Trophoblast cell (in vitro differentiated cells and primary cell): ENCODE measurements around the gene FBXW11.
"Not testable (repeated sequence)": the region's sequence is repeated elsewhere in the genome, so short reads cannot be mapped to it uniquely, and the experiment has no call there.

Source experiments
- DNase-seq, 2 donors: peaks; one replicate each; pipeline ENCODE4 v3.0.0-alpha.2; 2016
- H2AFZ ChIP-seq: 2 replicates; pipeline ENCODE4 v1.6.1; 2013; ENCODE audit warnings: low read length, moderate library complexity, mild to moderate bottlenecking; ENCODE audit not compliant: insufficient read depth, poor library complexity
- H2AK5ac ChIP-seq: 2 replicates; pipeline ENCODE4 v1.6.1; 2013; ENCODE audit warnings: mild to moderate bottlenecking, low read length
- H2BK120ac ChIP-seq: 2 replicates; pipeline ENCODE4 v1.6.1; 2013; ENCODE audit warnings: low read length, mild to moderate bottlenecking, moderate library complexity; ENCODE audit not compliant: insufficient read depth, poor library complexity
- H2BK12ac ChIP-seq: 2 replicates; pipeline ENCODE4 v1.6.1; 2013; ENCODE audit warnings: mild to moderate bottlenecking, low read length, moderate library complexity
- H2BK5ac ChIP-seq: 2 replicates; pipeline ENCODE4 v1.6.1; 2013; ENCODE audit warnings: low read length, low read depth, moderate library complexity, mild to moderate bottlenecking; ENCODE audit not compliant: poor library complexity
- H3K14ac ChIP-seq: 2 replicates; pipeline ENCODE4 v1.6.1; 2013; ENCODE audit warnings: mild to moderate bottlenecking, low read length
- H3K18ac ChIP-seq: 2 replicates; pipeline ENCODE4 v1.6.1; 2013; ENCODE audit warnings: mild to moderate bottlenecking, low read length
- H3K23ac ChIP-seq: 2 replicates; pipeline ENCODE4 v1.6.1; 2013; ENCODE audit warnings: low read length
- H3K27ac ChIP-seq: 2 replicates; pipeline ENCODE4 v1.5.1; 2013; ENCODE audit warnings: low read depth, mild to moderate bottlenecking, inconsistent platforms, low read length, moderate library complexity
- H3K27me3 ChIP-seq: 2 replicates; pipeline ENCODE4 v1.6.1; 2013; ENCODE audit warnings: inconsistent platforms, mild to moderate bottlenecking, low read length, moderate library complexity; ENCODE audit not compliant: insufficient read depth
- H3K36me3 ChIP-seq, 2 experiments: 1 replicate in 1 of 2; 2 replicates in 1 of 2; pipeline ENCODE4 v1.6.1; 2013; ENCODE audit warnings: low read length in 2 of 2, mild to moderate bottlenecking in 2 of 2, moderate library complexity in 1 of 2; ENCODE audit not compliant: insufficient read depth in 2 of 2, control insufficient read depth in 1 of 2
- H3K4ac ChIP-seq: 2 replicates; pipeline ENCODE4 v1.6.1; 2013; ENCODE audit warnings: low read depth, mild to moderate bottlenecking, low read length, moderate library complexity
- H3K4me1 ChIP-seq, 2 experiments: 1 replicate in 1 of 2; 2 replicates in 1 of 2; pipeline ENCODE4 v1.6.1; 2013; ENCODE audit warnings: low read length in 2 of 2, mild to moderate bottlenecking in 2 of 2, moderate library complexity in 1 of 2; ENCODE audit not compliant: insufficient read depth in 2 of 2, control insufficient read depth in 1 of 2
- H3K4me2 ChIP-seq: 2 replicates; pipeline ENCODE4 v1.6.1; 2013; ENCODE audit warnings: inconsistent platforms, mild to moderate bottlenecking, low read length, moderate library complexity
- H3K4me3 ChIP-seq: 2 replicates; pipeline ENCODE4 v1.5.1; 2013; ENCODE audit warnings: mild to moderate bottlenecking, low read depth, low read length, inconsistent platforms
- H3K79me1 ChIP-seq: one replicate; pipeline ENCODE4 v1.6.1; 2013; ENCODE audit warnings: low read length
- H3K79me2 ChIP-seq: 2 replicates; pipeline ENCODE4 v1.6.1; 2013; ENCODE audit warnings: low read length, mild to moderate bottlenecking; ENCODE audit not compliant: control insufficient read depth, insufficient read depth, poor library complexity
- H3K9ac ChIP-seq: 2 replicates; pipeline ENCODE4 v1.6.1; 2013; ENCODE audit warnings: mild to moderate bottlenecking, low read length
- H3K9me3 ChIP-seq: 2 replicates; pipeline ENCODE4 v1.6.1; 2013; ENCODE audit warnings: low read depth, mild to moderate bottlenecking, control low read depth, inconsistent platforms, low read length; ENCODE audit not compliant: insufficient read depth
- H4K12ac ChIP-seq: 2 replicates; pipeline ENCODE4 v1.6.1; 2013; ENCODE audit warnings: low read depth, mild to moderate bottlenecking, low read length, moderate library complexity
- H4K8ac ChIP-seq: 2 replicates; pipeline ENCODE4 v1.6.1; 2013; ENCODE audit warnings: low read depth, mild to moderate bottlenecking, low read length, moderate library complexity
- H4K91ac ChIP-seq: one replicate; pipeline ENCODE4 v1.6.1; 2013; ENCODE audit warnings: low read depth, mild to moderate bottlenecking, low read length, moderate library complexity
- WGBS: extraction: QIAGEN DNeasy Blood & Tissue Kit; methylation state at CpG from one replicate; pipeline ENCODE4 v1.1.7; 2013; ENCODE audit warnings: missing lambda C conversion rate; ENCODE audit not compliant: insufficient read length, insufficient coverage; ENCODE audit errors: extremely low coverage; 5-methylcytosine and 5-hydroxymethylcytosine counted together

Gene FBXW11

DNA sequence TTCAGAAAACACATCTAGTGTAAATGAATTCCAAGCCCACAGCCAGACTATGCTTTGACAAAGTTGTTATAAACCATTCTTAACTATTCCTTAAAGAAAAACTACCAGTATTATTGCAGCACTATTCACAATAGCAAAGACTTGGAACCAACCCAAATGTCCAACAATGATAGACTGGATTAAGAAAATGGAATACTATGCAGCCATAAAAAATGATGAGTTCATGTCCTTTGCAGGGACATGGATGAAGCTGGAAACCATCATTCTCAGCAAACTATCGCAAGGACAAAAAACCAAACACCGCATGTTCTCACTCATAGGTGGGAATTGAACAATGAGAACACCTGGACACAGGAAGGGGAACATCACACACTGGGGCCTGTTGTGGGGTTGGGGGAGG lies 120.4 kb downstream of the FBXW11 start:
- H3K18ac ChIP-seq, H3K4ac ChIP-seq, H2BK12ac ChIP-seq, H3K23ac ChIP-seq, H3K9me3 ChIP-seq, H3K4me1 ChIP-seq, H3K14ac ChIP-seq, H3K4me3 ChIP-seq, H3K79me1 ChIP-seq, H3K9ac ChIP-seq, H3K4me2 ChIP-seq, H2AK5ac ChIP-seq, H4K8ac ChIP-seq, H3K36me3 ChIP-seq, H3K27ac ChIP-seq, H2BK120ac ChIP-seq, DNase-seq, H2BK5ac ChIP-seq, H4K12ac ChIP-seq, H4K91ac ChIP-seq, H3K27me3 ChIP-seq, H3K79me2 ChIP-seq, H2AFZ ChIP-seq: not testable (repeated sequence)
- no CpG with 5 or more reads among the region's 2 CpGs for WGBS

DNA sequence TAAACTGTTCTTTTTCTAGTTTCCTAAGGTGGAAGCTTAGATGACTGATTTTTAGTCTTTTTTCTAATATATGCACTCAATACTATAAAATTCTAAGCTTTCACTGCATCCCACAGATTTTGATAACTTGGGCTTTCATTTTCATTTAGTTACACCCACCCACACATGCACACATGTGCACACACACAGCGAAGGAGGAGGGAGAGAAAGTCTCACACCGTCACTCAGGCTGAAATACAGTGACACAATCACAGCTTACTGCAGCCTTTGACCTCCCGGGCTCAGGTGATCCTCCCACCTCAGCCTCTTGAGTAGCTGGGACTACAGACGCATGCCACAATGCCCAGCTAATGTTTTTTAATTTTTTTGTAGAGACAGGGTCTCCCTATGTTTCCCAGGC lies 124.3 kb downstream of the FBXW11 start:
- Histone ChIP-seq H3K4ac (no peak overlapping the region), H3K79me2 (no peaks in the 10 kb centered on the region), H3K18ac (no peak overlapping the region), H3K9ac (no peak overlapping the region), H3K9me3 (no peaks in the 10 kb centered on the region), H2BK5ac (no peak overlapping the region), H3K4me2 (no peak overlapping the region), H4K8ac (no peak overlapping the region), H3K79me1 (no peaks in the 10 kb centered on the region), H3K4me3 (no peak overlapping the region), H2BK12ac (no peak overlapping the region), H2AFZ (no peak overlapping the region), H3K36me3 (peaks cover 5 to 6% of the 10 kb centered on the region in 2 experiments), H3K27me3 (no peaks in the 10 kb centered on the region), H3K4me1 (no peaks in the 10 kb centered on the region), H2BK120ac (no peak overlapping the region), H4K91ac (no peak overlapping the region), H3K27ac (no peak overlapping the region), H4K12ac (no peak overlapping the region), H3K23ac (no peak overlapping the region), H3K14ac (no peak overlapping the region), H2AK5ac (no peak overlapping the region)
- no peak for DNase-seq
- no CpG with 5 or more reads among the region's 4 CpGs for WGBS

- H3K9me3 ChIP-seq = no peaks in the 10 kb centered on the region
- H3K27me3 ChIP-seq = no peaks in the 10 kb centered on the region
- H2BK5ac ChIP-seq = no peak overlapping the region
- no peak overlapping the region for H4K8ac ChIP-seq
- H3K79me2 ChIP-seq = no peaks in the 10 kb centered on the region
- H4K12ac ChIP-seq = no peak overlapping the region
- no peak overlapping the region for H3K4me3 ChIP-seq
- no peak overlapping the region for H3K4me2 ChIP-seq
- no peak overlapping the region for H2BK12ac ChIP-seq
- no peak overlapping the region for H3K27ac ChIP-seq
- H3K36me3 ChIP-seq = peaks cover 8 to 31% of the 10 kb centered on the region in 2 experiments
- no peak overlapping the region for H3K9ac ChIP-seq
- no peak overlapping the region for H2AFZ ChIP-seq
- H3K23ac ChIP-seq = no peak overlapping the region
- H3K4me1 ChIP-seq = peaks cover 4 to 8% of the 10 kb centered on the region in 2 experiments
- H2BK120ac ChIP-seq = no peak overlapping the region
- H2AK5ac ChIP-seq = no peak overlapping the region
- WGBS = no CpG with 5 or more reads among the region's 2 CpGs
- H3K14ac ChIP-seq = no peak overlapping the region
- no peak overlapping the region for H4K91ac ChIP-seq
- DNase-seq = peak in 1 of 2 donors; percentile 10
- H3K4ac ChIP-seq = no peak overlapping the region
- H3K18ac ChIP-seq = no peak overlapping the region
- H3K79me1 ChIP-seq = no peaks in the 10 kb centered on the region
These were observed 132.2 kb downstream of the FBXW11 start for GRCh38 chr5:171874234-171874633.

DNA sequence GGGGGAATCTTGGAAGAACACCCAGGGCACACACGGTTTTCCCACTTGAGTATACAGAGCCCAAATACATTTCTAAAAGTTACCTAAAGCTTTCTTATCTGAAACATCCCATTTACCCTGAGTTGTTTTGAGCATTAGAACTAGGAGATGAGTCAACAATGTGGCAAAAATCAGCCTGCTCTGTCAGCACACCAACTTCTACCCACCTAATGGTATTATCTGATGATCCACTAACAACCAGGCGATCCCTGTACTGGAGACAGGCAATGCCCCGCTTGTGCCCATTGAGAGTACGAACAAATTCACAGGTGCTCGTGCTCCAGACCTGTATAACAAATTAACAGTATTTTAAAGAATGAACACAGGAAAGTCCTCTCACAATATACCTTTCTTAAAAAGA lies 133.8 kb downstream of the FBXW11 start:
- Histone ChIP-seq H2BK120ac (no peak overlapping the region), H2AK5ac (no peak overlapping the region), H3K4ac (no peak overlapping the region), H3K27me3 (no peaks in the 10 kb centered on the region), H2BK5ac (no peak overlapping the region), H4K12ac (no peak overlapping the region), H3K4me2 (no peak overlapping the region), H3K4me1 (peaks cover 4 to 8% of the 10 kb centered on the region in 2 experiments), H3K79me2 (no peaks in the 10 kb centered on the region), H3K9ac (no peak overlapping the region), H2BK12ac (no peak overlapping the region), H3K14ac (no peak overlapping the region), H3K79me1 (no peaks in the 10 kb centered on the region), H2AFZ (no peak overlapping the region), H3K23ac (no peak overlapping the region), H3K27ac (no peak overlapping the region), H3K18ac (no peak overlapping the region), H3K36me3 (peaks cover 8 to 35% of the 10 kb centered on the region in 2 experiments), H3K4me3 (no peak overlapping the region), H3K9me3 (no peaks in the 10 kb centered on the region), H4K91ac (no peak overlapping the region), H4K8ac (no peak overlapping the region)
- no peak for DNase-seq
- no CpG with 5 or more reads among the region's 5 CpGs for WGBS
